ENCODE data around the gene HOXA3. TPM values are rescaled to one million over a fixed set of nuclear protein-coding genes. Genes with fewer than 3 reads are reported as not detected.

Gene HOXA3
- total RNA-seq, 2 experiments from 2014 or later, result not detected

DNA sequence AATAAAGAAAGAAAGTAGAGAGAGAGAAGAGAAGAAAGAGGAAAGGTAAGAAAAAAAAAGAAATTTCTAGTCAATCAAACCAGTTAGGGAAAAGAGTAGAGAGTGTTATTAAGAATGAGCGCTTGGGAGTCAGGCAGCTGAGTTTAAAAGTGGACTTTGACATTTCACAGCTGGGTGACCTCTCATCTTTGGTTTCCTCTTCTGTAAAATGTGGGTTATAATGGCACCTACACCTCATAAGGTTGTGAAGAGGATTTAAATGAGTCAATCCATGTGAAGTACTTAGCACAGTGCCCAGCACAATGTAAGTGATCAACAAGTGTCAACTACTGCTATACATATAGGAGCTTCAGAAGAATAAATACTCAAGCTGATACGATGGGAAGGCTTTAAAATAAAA lies 68.7 kb downstream of the HOXA3 start:
- DNase-seq, result no peak
- H3K4me1 Mint-ChIP-seq (ENCODE audit: low read depth), result no peaks in the 10 kb centered on the region
- intact Hi-C loops (cut with micrococcal nuclease), result no loop called here
- no peak overlapping the region for H3K4me3 Mint-ChIP-seq
- TF ChIP-seq, protein P1, sequence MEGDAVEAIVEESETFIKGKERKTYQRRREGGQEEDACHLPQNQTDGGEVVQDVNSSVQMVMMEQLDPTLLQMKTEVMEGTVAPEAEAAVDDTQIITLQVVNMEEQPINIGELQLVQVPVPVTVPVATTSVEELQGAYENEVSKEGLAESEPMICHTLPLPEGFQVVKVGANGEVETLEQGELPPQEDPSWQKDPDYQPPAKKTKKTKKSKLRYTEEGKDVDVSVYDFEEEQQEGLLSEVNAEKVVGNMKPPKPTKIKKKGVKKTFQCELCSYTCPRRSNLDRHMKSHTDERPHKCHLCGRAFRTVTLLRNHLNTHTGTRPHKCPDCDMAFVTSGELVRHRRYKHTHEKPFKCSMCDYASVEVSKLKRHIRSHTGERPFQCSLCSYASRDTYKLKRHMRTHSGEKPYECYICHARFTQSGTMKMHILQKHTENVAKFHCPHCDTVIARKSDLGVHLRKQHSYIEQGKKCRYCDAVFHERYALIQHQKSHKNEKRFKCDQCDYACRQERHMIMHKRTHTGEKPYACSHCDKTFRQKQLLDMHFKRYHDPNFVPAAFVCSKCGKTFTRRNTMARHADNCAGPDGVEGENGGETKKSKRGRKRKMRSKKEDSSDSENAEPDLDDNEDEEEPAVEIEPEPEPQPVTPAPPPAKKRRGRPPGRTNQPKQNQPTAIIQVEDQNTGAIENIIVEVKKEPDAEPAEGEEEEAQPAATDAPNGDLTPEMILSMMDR (IDR thresholded peaks at IDR 0.05), result no peak
- H3K9me3 Mint-ChIP-seq, result no peaks in the 10 kb centered on the region
- ATAC-seq, result no peak
- POLR2A ChIA-PET, result no interaction called here
- no peak overlapping the region for H3K27ac Mint-ChIP-seq
- H3K36me3 Mint-ChIP-seq (ENCODE audit: low read depth), result peaks cover 2% of the 10 kb centered on the region
- H3K27me3 Mint-ChIP-seq, result peaks cover 20% of the 10 kb centered on the region
- CTCF ChIA-PET, result interaction anchor here (1.4 to 1.7 kb wide), 2 partner anchors 77 to 230 kb away, joined by 3 to 4 read pairs; no protein-coding TSS in a partner anchor

DNA sequence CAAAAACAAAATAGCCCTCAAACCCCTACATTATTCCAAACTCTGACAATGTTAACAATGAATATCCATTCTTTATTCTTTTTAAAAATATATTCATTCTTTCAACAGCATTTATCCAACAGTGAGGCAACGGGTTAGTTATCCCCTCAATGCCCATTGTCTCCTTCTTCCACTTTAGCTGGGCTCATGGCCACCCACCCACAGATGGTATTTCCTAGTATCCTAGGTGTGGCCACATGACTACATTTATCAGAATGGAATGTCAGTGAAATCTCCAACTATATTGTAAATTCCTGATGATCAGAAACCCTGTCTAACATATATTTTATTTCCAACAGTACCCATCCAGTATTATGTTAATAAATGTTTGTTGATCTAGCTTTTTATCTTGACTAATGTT lies 70.2 kb downstream of the HOXA3 start:
- Mint-ChIP-seq H3K27ac (no peak overlapping the region), H3K9me3 (no peaks in the 10 kb centered on the region), H3K4me3 (no peak overlapping the region), H3K27me3 (peaks cover 8% of the 10 kb centered on the region), H3K36me3 (ENCODE audit: low read depth) (no peaks in the 10 kb centered on the region), H3K4me1 (ENCODE audit: low read depth) (no peaks in the 10 kb centered on the region)
- no peak for DNase-seq
- intact Hi-C loops (cut with micrococcal nuclease), result no loop called here
- CTCF ChIA-PET, result interaction anchor here (0.7 kb wide), 1 partner anchor 79 kb away, joined by 3 read pairs; no protein-coding TSS in a partner anchor
- TF ChIP-seq, protein P1 (IDR thresholded peaks at IDR 0.05), result no peak
- ATAC-seq, result no peak
- POLR2A ChIA-PET, result interaction anchor here (0.5 kb wide), 1 partner anchor 219 kb away, joined by 3 read pairs; no protein-coding TSS in a partner anchor

DNA sequence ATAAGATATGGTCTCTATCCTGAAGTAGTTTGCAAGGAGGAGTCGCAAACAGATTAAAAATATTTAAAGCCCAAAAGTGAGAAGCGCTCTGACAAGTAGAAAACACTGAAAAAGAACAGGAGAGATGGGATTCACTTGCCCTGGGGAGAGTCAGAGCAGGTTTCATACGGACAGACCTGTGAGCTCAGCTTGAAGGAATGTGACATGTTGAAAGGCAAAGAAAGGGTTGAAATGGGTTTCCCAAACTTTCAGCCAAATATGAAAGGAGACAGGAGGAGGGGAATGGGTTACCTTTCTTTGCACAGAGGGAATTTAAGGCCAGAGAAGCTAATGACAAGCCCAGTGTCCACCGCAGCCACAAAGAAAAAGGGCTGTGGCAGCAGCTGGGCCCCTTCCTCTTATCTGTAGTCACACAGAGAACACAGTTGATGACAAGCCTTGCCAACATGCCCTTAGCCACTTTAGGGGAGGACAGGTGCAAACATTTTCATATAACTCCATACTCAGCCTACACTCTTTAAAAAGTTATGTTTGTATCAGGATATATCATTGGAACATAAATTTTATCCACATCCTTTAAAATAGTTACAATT lies 71.4 kb downstream of the HOXA3 start:
- Mint-ChIP-seq H3K27me3 (peaks cover 1% of the 10 kb centered on the region), H3K4me3 (no peak overlapping the region), H3K27ac (no peak overlapping the region), H3K36me3 (ENCODE audit: low read depth) (no peaks in the 10 kb centered on the region), H3K9me3 (no peaks in the 10 kb centered on the region), H3K4me1 (ENCODE audit: low read depth) (no peaks in the 10 kb centered on the region)
- ChIA-PET CTCF (no interaction called here), POLR2A (no interaction called here)
- intact Hi-C loops (cut with micrococcal nuclease), result no loop called here
- ATAC-seq (no peak), DNase-seq (no peak)
- TF ChIP-seq, protein P1 (IDR thresholded peaks at IDR 0.05), result no peak

DNA sequence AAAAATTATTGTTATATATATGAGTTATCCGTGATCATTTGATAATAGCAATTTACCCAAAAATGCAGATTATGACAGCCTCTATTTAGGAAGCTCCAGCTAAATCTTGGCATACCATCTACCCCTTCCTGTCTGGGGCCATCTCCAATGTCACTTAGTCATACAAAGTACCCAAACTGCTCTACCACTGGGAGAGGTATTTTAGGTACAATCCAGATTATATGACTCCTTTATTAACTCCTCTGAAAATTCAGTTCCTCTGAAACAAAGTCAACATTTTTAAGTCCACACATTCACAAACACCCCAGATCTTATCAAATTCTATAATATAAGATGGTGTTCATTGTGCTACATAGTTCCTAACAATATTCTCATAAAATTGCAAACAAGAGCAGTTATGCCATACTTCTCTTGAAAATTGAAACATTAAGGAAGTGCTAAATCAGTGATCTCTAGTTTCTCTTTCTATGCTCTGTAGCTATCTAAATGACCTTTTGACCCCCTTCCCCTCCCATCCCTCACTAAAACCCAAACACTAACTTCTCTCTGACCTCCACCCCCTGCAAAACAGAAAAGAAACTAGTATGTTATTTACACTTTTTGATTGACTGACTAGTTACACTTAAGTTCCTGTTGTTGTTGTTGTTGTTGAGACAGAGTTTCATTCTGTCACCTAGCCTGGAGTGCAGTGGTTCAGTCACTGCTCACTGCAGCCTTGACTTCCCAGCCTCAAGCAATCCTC lies 73.0 kb downstream of the HOXA3 start:
- POLR2A ChIA-PET, result no interaction called here
- H3K27me3 Mint-ChIP-seq, result no peaks in the 10 kb centered on the region
- CTCF ChIA-PET, result no interaction called here
- H3K9me3 Mint-ChIP-seq, result no peaks in the 10 kb centered on the region
- no peaks in the 10 kb centered on the region for H3K36me3 Mint-ChIP-seq (ENCODE audit: low read depth)
- ATAC-seq, result no peak
- TF ChIP-seq, protein P1 (IDR thresholded peaks at IDR 0.05), result no peak
- H3K4me1 Mint-ChIP-seq (ENCODE audit: low read depth), result no peaks in the 10 kb centered on the region
- intact Hi-C loops (cut with micrococcal nuclease), result no loop called here
- no peak overlapping the region for H3K4me3 Mint-ChIP-seq
- no peak for DNase-seq
- H3K27ac Mint-ChIP-seq, result no peak overlapping the region

DNA sequence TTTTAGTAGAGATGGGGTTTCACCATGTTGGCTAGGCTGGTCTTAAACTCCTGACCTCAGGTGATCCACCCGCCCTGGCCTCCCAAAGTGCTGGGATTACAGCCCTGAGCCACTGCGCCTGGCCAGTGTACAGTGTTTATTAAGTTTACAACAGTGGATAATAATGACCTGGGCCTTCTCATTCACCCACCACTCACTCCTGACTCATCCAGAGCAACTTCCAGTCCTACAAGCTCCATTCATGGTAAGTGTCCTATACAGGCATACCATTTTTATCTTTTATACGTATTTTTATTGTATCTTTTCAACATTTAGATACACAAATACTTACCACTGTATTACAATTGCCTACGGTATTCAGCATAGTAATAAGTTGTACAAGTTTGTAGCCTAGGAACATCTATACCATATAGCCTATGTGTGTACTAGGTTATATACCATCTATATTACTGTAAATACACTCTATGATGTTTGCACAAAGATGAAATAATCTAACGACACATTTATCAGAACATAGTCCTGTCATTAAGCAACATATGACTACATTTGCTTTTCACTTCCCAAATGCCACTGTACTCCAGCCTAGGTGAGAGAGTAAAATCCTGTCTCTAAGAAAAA lies 73.7 kb downstream of the HOXA3 start:
- Mint-ChIP-seq H3K36me3 (ENCODE audit: low read depth) (no peaks in the 10 kb centered on the region), H3K27me3 (no peaks in the 10 kb centered on the region), H3K9me3 (no peaks in the 10 kb centered on the region), H3K4me3 (no peak overlapping the region), H3K4me1 (ENCODE audit: low read depth) (no peaks in the 10 kb centered on the region), H3K27ac (no peak overlapping the region)
- POLR2A ChIA-PET, result no interaction called here
- intact Hi-C loops (cut with micrococcal nuclease), result no loop called here
- TF ChIP-seq, protein P1 (IDR thresholded peaks at IDR 0.05), result no peak
- CTCF ChIA-PET, result no interaction called here
- no peak for ATAC-seq
- DNase-seq, result no peak
